GM23248 (cell line): Measurements from ENCODE around the gene MXI1. TPM values are rescaled to one million over a fixed set of nuclear protein-coding genes. Genes with fewer than 3 reads are reported as not detected.

Source experiments
- DNase-seq: peaks from one replicate; pipeline ENCODE4 v3.0.0-alpha.2; 2015
- H2AFZ ChIP-seq: fragments of 200-600 bp; sonication (generic); 2 replicates; pipeline ENCODE4 v1.6.1; 2016; ENCODE audit warnings: antibody characterized with exemption
- H3F3A ChIP-seq: fragments of 200-600 bp; sonication (generic); 2 replicates; pipeline ENCODE4 v1.6.1; 2016; ENCODE audit warnings: mild to moderate bottlenecking, antibody characterized with exemption, mixed run types; ENCODE audit not compliant: insufficient read depth
- H3K27ac ChIP-seq: fragments of 200-600 bp; sonication (generic); 2 replicates; pipeline ENCODE4 v1.5.1; 2016; ENCODE audit warnings: mild to moderate bottlenecking
- H3K27me3 ChIP-seq: fragments of 200-600 bp; sonication (generic); replicated peaks from 2 replicates; pipeline ENCODE4 v1.6.1; 2016; ENCODE audit warnings: mild to moderate bottlenecking; ENCODE audit not compliant: insufficient read depth
- H3K36me3 ChIP-seq: fragments of 200-600 bp; sonication (generic); 2 replicates; pipeline ENCODE4 v1.6.1; 2016; ENCODE audit warnings: low read depth, mild to moderate bottlenecking
- H3K4me1 ChIP-seq: fragments of 200-600 bp; sonication (generic); 2 replicates; pipeline ENCODE4 v1.6.1; 2016; ENCODE audit warnings: mild to moderate bottlenecking; ENCODE audit not compliant: insufficient read depth
- H3K4me2 ChIP-seq: fragments of 200-600 bp; sonication (generic); one replicate; pipeline ENCODE4 v1.6.1; 2016; ENCODE audit warnings: mild to moderate bottlenecking; ENCODE audit not compliant: unreplicated experiment
- H3K4me3 ChIP-seq: fragments of 200-600 bp; sonication (generic); 2 replicates; pipeline ENCODE4 v1.5.1; 2016; ENCODE audit warnings: mild to moderate bottlenecking
- H3K79me2 ChIP-seq: fragments of 200-600 bp; sonication (generic); 2 replicates; pipeline ENCODE4 v1.6.1; 2016; ENCODE audit warnings: mild to moderate bottlenecking; ENCODE audit not compliant: insufficient read depth
- H3K9ac ChIP-seq: fragments of 200-600 bp; sonication (generic); 2 replicates; pipeline ENCODE4 v1.6.1; 2016; ENCODE audit warnings: mild to moderate bottlenecking
- H3K9me2 ChIP-seq: fragments of 200-600 bp; sonication (generic); 2 replicates; pipeline ENCODE4 v1.6.1; 2016; ENCODE audit warnings: mixed run types, mild to moderate bottlenecking, moderate library complexity; ENCODE audit not compliant: insufficient read depth
- H3K9me3 ChIP-seq: fragments of 200-600 bp; sonication (generic); one replicate; pipeline ENCODE4 v1.6.1; 2017; ENCODE audit warnings: low read depth
- H4K20me1 ChIP-seq: fragments of 200-600 bp; sonication (generic); 2 replicates; pipeline ENCODE4 v1.6.0; 2016; ENCODE audit not compliant: insufficient read depth
- EZH2 ChIP-seq: fragments of 200-600 bp; sonication (generic); IDR thresholded peaks from 2 replicates; pipeline ENCODE4 v1.6.1; 2018; ENCODE audit warnings: antibody characterized with exemption, mild to moderate bottlenecking; ENCODE audit not compliant: insufficient read depth, poor library complexity, severe bottlenecking
- EZH2phosphoT487 ChIP-seq: fragments of 200-600 bp; sonication (generic); IDR thresholded peaks from 2 replicates; pipeline ENCODE4 v1.6.1; 2018; ENCODE audit warnings: antibody characterized with exemption, moderate library complexity, mild to moderate bottlenecking, low read depth; ENCODE audit not compliant: insufficient read depth
- WGBS, 2 experiments: methylation state at CpG; one replicate each; pipeline ENCODE4 v1.1.6; 2015 to 2017; ENCODE audit warnings: low lambda C conversion rate in 2 of 2, low coverage in 1 of 2; ENCODE audit errors: missing lambda C conversion rate in 2 of 2; 5-methylcytosine and 5-hydroxymethylcytosine counted together
- in situ Hi-C: fragments of 300-500 bp; cut with MboI; formaldehyde crosslinking; loops from 2 replicates; pipeline ENCODE4 v1.15.0; 2020
- polyA plus RNA-seq: library from polyadenylated mRNA; unstranded; fragments of >200 nt; fragmentation: Nextera tagmentation; extraction: Ambion mirVana; gene quantifications from 2 replicates; pipeline ENCODE4 v1.2.1, GENCODE V29; 2016
- total RNA-seq: library from RNA; depleted of rRNA; stranded (reverse); fragments of >200 nt; shearing (Covaris generic); gene quantifications from 2 replicates; pipeline ENCODE4 v1.2.3, GENCODE V29; 2014

MXI1 gene
- total and polyA plus RNA-seq, 2 experiments from 2014 or later = 17.6 to 25.7 TPM

DNA sequence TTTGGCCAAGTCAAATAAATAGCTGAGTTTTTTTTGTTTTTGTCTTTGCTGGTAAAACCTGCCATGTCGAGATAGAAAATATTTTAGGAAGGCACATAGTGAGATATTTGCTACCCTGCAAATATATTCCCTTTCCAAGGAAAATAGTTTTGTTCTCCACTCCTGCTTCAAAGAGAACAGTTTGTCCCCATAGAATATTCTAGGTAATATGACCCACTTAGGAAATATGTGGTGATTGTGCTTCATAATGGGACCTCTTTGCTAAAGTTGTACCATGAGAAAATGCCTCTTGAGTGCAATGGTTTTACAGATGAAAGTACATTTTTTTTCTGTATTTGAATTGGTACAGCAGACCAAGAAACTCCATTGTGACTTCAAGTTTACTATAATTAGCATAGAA is 55.8 kb downstream of the MXI1 start:
- Histone ChIP-seq H3K79me2 (no peaks in the 10 kb centered on the region), H3K4me2 (no peak overlapping the region), H3K27me3 (no peaks in the 10 kb centered on the region), H3F3A (0 out of 2 replicates have a peak, but pooled peaks cover 4% of the 10 kb centered on the region), H4K20me1 (0 out of 2 replicates have a peak, but pooled peaks cover 4% of the 10 kb centered on the region), H3K9me3 (no peaks in the 10 kb centered on the region), H2AFZ (no peak overlapping the region), H3K4me3 (no peak overlapping the region), H3K9me2 (no peaks in the 10 kb centered on the region), H3K9ac (no peak overlapping the region), H3K36me3 (no peaks in the 10 kb centered on the region), H3K27ac (no peak overlapping the region), H3K4me1 (no peaks in the 10 kb centered on the region)
- no peak for DNase-seq
- TF ChIP-seq EZH2 = no peak
- no peak for TF ChIP-seq EZH2phosphoT487
- 89 to 92% methylated on average over 1 of the region's 1 CpG for WGBS, 2 experiments
- in situ Hi-C loops = no loop called here

DNA sequence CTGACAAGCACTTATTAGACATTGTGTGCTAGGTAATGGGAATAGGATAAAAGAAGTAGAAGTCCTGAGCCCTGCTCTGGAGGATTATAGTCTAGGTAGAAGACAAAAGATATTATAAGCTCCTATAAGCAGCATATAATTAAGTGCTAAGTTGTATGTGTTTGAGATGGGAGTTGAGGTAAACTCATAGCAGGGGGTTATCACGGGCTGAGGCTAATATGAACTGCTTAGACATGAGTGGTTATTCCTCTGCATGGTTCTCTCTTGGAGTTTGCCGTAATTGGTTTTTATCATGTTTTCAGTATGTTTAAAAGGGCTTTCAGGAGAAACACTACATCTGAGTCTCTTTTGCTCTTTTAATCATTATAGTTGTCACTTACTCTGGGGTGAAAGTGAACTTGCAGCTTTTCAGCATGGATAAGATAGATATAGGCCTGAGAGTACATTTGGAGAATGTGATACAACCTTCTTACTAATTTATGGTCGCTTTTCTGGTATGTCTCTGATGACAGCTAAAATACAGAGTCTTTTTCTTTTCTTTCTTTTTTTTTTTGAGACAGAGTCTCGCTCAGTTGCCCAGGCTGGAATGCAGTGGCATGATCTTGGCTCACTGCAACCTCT is 58.3 kb downstream of the MXI1 start:
- Histone ChIP-seq H3K4me3 (no peak overlapping the region), H3K9me3 (no peaks in the 10 kb centered on the region), H3K9ac (no peak overlapping the region), H3K27me3 (no peaks in the 10 kb centered on the region), H4K20me1 (0 out of 2 replicates have a peak, but pooled peaks cover 4% of the 10 kb centered on the region), H3K9me2 (no peaks in the 10 kb centered on the region), H3F3A (0 out of 2 replicates have a peak, but pooled peaks cover 4% of the 10 kb centered on the region), H2AFZ (no peak overlapping the region), H3K4me2 (no peak overlapping the region), H3K36me3 (no peaks in the 10 kb centered on the region), H3K4me1 (0 out of 2 replicates have a peak, but pooled peaks cover 6% of the 10 kb centered on the region), H3K79me2 (no peaks in the 10 kb centered on the region; the same call in 1 of the 2 replicates), H3K27ac (no peak overlapping the region)
- in situ Hi-C loops = no loop called here
- no peak for TF ChIP-seq EZH2
- TF ChIP-seq EZH2phosphoT487 = no peak
- WGBS, 2 experiments = 91 to 96% methylated on average over 4 of the region's 4 CpGs
- no peak for DNase-seq

DNA sequence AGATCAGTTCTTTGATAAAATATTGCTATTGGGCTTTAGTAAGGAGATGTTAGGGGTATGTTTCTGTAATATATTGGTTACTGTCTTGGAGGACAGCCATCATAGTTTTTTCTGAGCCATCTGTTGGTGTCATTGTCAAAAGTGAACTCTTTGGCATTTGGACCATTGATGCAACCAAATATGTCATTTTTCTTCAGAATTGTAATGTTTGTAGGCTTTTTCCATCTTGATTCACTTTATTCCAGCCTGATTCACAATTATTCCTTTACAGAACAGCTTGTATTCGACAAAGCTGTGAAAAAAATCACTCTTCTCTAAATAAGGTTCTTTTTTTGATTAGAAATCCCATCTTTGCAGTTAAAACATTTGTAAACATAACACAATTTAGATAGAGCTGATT is 59.9 kb downstream of the MXI1 start:
- no peak overlapping the region for H3K4me2 ChIP-seq
- H3K79me2 ChIP-seq = no peaks in the 10 kb centered on the region; the same call in 1 of the 2 replicates
- no peaks in the 10 kb centered on the region for H3K9me3 ChIP-seq
- no peaks in the 10 kb centered on the region for H3K9me2 ChIP-seq
- H3K27ac ChIP-seq = no peak overlapping the region
- H4K20me1 ChIP-seq = 0 out of 2 replicates have a peak, but pooled peaks cover 4% of the 10 kb centered on the region
- H3F3A ChIP-seq = 0 out of 2 replicates have a peak, but pooled peaks cover 4% of the 10 kb centered on the region
- 0 out of 2 replicates have a peak, but pooled peaks cover 6% of the 10 kb centered on the region for H3K4me1 ChIP-seq
- no peak overlapping the region for H3K9ac ChIP-seq
- H2AFZ ChIP-seq = no peak overlapping the region
- 17 to 32% methylated on average over 1 of the region's 1 CpG for WGBS, 2 experiments
- no peaks in the 10 kb centered on the region for H3K27me3 ChIP-seq
- DNase-seq = no peak
- no peak overlapping the region for H3K4me3 ChIP-seq
- in situ Hi-C loops = no loop called here
- H3K36me3 ChIP-seq = no peaks in the 10 kb centered on the region
- TF ChIP-seq EZH2phosphoT487 (no peak), EZH2 (no peak)

GRCh38 chr10:110268442-110268841 is 61.0 kb downstream of the MXI1 start:
- Histone ChIP-seq H3F3A (no peaks in the 10 kb centered on the region), H3K9me2 (no peaks in the 10 kb centered on the region), H3K4me2 (no peak overlapping the region), H3K27ac (no peak overlapping the region), H2AFZ (no peak overlapping the region), H3K4me3 (no peak overlapping the region), H3K27me3 (no peaks in the 10 kb centered on the region), H3K79me2 (no peaks in the 10 kb centered on the region; the same call in 1 of the 2 replicates), H3K9me3 (no peaks in the 10 kb centered on the region), H4K20me1 (0 out of 2 replicates have a peak, but pooled peaks cover under 1% of the 10 kb centered on the region), H3K9ac (no peak overlapping the region), H3K4me1 (peaks cover 9% of the 10 kb centered on the region; the same call in 1 of the 2 replicates), H3K36me3 (no peaks in the 10 kb centered on the region)
- DNase-seq = no peak
- in situ Hi-C loops = no loop called here
- TF ChIP-seq EZH2 = no peak
- TF ChIP-seq EZH2phosphoT487 = no peak
